Activated CD4-positive, alpha-beta T cell treated with anti-CD3 and anti-CD28 coated beads for 1 hour (primary cell): Measurements from ENCODE around the gene EBF4.
"Not testable (repeated sequence)": the region's sequence is repeated elsewhere in the genome, so short reads cannot be mapped to it uniquely, and the experiment has no call there.

ENCODE experiments used
- DNase-seq: peaks from one replicate; pipeline ENCODE4 v3.0.0-alpha.2; 2020

The EBF4 gene

DNA sequence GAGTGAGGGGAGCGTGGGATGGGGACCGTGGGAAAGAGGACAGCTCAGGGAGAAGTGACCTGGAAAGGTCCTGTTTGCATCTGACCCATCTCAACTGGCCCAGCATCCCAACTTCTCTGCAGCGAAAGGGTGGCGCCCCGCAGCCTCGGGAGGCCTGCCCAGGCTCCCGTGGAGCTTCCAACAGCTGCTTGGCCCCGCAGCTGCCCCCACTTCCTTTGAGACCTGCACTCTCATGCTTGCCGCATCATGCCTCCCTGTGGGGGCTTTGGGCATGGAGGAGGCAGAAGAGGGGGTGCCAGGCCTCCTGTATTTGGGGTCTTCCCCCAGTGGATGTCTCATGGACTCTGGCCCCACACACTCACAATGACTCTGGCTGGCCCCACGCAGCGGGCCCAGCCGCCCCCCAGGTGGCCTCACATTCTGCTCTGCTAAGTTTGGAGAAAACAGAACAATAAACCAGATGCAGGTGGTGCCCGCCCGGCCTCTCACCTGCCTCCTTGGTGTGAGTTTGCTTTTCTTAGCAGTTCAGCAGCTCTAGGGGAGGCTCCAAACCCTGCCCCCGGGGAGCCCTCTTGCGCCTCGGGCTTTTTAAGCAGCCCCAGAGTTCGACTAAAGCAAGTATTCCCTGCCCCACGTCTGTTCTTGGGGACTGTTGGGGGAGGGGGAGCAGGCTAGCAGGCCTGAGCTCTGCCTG lies 67.2 kb downstream of the EBF4 start:
- no peak for DNase-seq

GRCh38 chr20:2760297-2760951 lies 67.8 kb downstream of the EBF4 start:
- DNase-seq: no peak

DNA sequence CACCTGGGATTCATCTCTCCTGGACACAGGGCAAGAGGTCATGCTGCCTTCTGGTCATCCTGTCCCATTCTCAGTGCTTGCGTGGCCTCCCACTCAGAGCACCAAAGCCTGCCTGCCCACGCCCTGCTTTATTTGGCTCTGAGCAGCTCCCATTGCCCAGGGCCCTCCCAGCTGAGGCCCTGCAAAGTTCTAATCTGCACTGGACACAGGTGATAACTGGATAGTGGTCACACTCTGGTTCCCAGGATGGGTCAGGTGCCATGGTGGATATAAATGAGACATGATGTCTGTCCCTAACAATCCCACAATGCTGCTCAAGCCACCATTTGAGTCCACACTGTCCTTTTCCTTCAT lies 68.3 kb downstream of the EBF4 start:
- DNase-seq: no peak

GRCh38 chr20:2761885-2762284 lies 69.3 kb downstream of the EBF4 start:
- DNase-seq: no peak

- DNase-seq: no peak
Measured at GRCh38 chr20:2762578-2763131, 70.1 kb downstream of the EBF4 start.

DNA sequence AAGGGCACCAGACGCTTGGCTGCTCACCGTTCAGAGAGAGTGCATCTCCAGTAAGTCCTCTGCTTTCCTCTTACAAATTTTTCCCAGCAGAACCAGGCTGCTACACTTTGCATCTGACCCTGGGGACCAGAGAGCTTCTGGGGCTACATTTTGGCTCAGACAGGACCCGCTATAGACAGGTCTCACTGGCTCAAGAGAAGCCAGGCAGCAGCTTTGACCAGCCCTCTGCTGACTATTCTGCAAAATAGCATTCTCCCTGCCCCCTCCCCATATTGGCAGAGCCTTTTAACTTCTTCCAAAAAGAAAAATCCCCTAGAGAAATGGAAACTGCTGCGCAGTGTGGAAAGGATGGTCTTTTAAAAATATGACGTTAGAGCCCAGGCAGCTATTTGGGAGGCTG lies 70.6 kb downstream of the EBF4 start:
- DNase-seq: no peak

DNA sequence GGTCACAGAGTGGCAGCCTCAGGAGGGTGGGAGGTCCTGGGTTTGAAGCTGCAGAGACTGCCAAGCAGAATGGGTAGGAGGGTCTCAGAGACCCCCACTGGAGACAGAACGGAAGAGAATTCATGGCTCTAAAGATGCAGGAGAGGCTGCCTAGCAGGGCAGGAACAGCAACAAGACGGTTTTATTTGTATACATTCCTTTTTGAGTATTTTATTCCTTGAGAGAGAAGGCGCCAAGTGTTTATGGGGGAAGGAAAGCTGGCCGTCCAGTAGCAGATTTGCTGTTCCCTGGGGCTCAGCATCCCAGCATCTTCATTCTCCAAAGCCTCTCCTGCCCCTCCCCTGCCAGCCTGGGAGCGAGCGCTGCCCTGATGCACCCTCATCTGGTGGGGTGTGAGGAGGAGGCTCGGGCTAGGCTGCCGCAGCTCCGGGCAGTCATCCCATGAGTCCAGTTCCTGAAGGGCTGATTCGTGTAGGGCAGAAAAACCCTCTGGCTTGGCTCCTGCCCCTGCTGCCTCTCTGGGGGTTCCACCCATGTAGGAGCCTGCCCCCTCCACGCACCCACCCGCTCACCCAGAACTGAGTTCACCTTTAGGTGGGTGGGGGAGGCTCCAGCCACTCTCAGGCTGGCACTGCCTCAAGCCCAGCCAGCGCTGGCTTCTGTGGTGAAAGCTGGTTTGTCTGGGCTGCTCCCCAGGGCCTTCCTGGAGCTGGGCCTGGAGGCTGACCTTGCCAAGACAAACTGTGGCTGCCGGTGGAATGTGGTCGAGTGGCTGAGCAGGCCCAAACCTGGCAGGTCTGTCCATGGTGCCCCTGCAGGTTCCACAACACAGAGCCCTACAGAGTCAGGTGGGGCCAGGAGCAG lies 75.4 kb downstream of the EBF4 start:
- DNase-seq: no peak

- DNase-seq: no peak
Measured at GRCh38 chr20:2768632-2769015, 76.0 kb downstream of the EBF4 start.

- not testable (repeated sequence) for DNase-seq
Measured at GRCh38 chr20:2770091-2770490, 77.5 kb downstream of the EBF4 start.

- DNase-seq: no peak
Measured at GRCh38 chr20:2771631-2772080, 79.1 kb downstream of the EBF4 start.

- no peak for DNase-seq
Measured at GRCh38 chr20:2773812-2774211, 81.2 kb downstream of the EBF4 start.

DNA sequence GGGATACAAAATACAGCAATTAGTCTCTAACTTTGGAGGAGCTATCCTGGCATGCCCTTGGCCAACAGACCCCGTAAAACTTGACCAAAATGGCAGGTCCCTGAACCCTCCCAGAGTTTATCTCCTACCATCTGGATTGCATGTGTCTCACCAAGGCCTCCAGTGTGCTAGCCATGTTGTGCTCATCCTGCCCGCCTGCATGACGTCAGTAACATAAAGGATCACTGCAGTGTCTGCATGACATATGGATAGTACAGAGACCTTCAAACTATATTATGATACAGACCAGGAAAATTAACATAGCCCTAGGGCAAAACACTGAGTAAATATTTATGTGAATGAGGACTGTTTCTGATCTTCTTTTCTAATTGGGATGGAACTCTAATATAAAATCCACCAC lies 82.6 kb downstream of the EBF4 start:
- DNase-seq: no peak

DNA sequence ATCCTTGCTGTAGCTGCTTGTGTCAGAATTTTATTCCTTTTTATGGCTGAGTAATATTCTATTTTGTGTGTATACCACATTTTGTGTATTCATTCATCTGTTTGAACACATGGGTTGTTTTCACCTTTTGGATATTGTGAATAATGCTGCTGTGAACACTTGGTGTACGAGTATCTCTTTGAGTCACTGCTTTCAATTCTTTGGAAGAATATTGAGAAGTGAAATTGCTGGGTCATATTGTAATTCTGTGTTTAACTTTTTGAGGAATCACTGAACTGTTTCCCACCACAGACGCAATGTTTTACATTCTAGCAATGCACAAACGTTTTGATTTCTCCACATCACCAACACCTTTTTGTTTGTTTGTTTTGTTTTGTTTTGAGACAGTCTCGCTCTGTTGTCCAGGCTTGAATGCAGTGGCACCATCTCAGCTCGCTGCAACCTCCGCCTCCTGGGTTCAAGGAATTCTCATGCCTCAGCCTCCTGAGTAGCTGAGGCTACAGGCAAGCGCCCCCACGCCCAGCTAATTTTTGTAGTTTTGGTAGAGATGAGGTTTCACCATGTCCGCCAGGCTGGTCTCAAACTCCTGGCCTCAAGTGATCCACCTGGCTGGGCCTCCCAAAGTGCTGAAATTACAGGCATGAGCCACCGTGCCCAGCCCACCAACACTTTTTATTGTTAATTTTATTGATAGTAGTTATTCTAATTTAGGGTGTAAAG lies 86.2 kb downstream of the EBF4 start:
- DNase-seq: no peak

GRCh38 chr20:2780948-2781347 lies 88.4 kb downstream of the EBF4 start:
- DNase-seq: no peak

- no peak for DNase-seq
Measured at GRCh38 chr20:2783908-2784566, 91.5 kb downstream of the EBF4 start.

GRCh38 chr20:2793471-2793870 lies 100.9 kb downstream of the EBF4 start:
- DNase-seq: no peak

- no peak for DNase-seq
Measured at GRCh38 chr20:2794202-2794748, 101.7 kb downstream of the EBF4 start.

- DNase-seq: no peak
Measured at GRCh38 chr20:2794866-2795447, 102.4 kb downstream of the EBF4 start.

GRCh38 chr20:2795451-2795850 lies 102.9 kb downstream of the EBF4 start:
- no peak for DNase-seq

DNA sequence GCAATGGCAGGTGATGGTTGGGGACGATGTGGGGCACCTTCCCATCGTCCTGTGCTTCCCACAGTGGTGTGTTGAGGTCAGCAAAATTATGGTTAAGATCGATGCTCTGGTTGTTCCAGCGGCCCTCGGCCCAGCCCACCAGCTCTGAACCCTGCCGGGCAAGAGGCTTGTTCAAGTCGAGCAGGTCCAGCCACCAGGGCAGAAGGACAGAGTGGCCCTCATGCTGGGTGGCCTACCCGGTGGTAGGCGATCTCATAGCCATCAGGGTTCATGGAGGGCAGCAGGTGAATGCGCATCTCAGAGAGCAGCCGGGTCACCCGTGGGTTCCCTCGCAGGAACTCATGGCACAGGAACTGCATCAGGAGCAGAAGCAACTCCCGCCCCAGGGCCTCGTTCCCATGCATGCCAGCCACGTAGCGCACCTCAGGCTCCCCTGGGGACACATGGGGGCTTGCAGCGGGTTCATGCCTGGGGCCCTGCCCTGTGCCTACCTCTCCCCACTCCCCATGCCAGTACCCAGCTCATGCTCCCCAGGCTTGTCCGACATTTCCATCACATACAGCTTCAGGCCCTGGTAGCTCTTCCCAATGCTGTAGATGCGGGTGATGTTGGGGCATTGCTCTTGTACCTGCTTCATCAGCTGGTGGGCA lies 103.6 kb downstream of the EBF4 start:
- no peak for DNase-seq
